ENCODE data around the gene MBD4.

DNA sequence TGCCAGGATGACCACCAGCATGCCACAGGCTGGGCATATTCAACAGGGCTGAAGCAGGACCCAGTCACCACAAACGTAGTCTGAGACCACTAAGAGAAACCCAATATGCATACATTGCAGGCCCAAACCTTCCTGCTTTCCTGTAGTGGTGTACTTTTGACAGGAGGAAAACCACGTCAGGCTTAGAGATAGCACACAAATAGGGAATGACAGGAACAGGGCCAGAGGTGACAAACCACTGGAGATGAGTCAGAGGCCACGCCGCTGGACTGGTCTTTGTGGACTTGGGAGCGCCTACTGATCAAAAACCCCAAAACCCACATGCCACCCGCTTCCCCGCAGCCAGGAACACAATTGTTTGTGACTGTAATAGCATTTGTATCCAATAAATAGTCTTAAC lies 7.7 kb downstream of the MBD4 start:
- TF ChIP-seq, protein P1, sequence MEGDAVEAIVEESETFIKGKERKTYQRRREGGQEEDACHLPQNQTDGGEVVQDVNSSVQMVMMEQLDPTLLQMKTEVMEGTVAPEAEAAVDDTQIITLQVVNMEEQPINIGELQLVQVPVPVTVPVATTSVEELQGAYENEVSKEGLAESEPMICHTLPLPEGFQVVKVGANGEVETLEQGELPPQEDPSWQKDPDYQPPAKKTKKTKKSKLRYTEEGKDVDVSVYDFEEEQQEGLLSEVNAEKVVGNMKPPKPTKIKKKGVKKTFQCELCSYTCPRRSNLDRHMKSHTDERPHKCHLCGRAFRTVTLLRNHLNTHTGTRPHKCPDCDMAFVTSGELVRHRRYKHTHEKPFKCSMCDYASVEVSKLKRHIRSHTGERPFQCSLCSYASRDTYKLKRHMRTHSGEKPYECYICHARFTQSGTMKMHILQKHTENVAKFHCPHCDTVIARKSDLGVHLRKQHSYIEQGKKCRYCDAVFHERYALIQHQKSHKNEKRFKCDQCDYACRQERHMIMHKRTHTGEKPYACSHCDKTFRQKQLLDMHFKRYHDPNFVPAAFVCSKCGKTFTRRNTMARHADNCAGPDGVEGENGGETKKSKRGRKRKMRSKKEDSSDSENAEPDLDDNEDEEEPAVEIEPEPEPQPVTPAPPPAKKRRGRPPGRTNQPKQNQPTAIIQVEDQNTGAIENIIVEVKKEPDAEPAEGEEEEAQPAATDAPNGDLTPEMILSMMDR (conservative IDR thresholded peaks at IDR 0.05) = no peak
- TF ChIP-seq ZFX (IDR thresholded peaks at IDR 0.05) = no peak

All from C4-2B (cell line).